AG09319 (cell line): ENCODE results near the gene STK39.

ENCODE experiments used
- DNase-seq: peaks from one replicate; pipeline ENCODE4 v3.0.0-alpha.2; 2010; ENCODE audit warnings: low read depth; ENCODE audit errors: extremely low read depth
- TF ChIP-seq, protein P1 (sequence below): IDR thresholded peaks from 2 replicates; pipeline ENCODE4 v1.5.1; 2011; ENCODE audit warnings: low read depth, mild to moderate bottlenecking, inconsistent platforms, low read length, moderate library complexity

STK39 gene

GRCh38 chr2:167945660-167946368, 301.6 kb downstream of the STK39 start:
- TF ChIP-seq, protein P1, sequence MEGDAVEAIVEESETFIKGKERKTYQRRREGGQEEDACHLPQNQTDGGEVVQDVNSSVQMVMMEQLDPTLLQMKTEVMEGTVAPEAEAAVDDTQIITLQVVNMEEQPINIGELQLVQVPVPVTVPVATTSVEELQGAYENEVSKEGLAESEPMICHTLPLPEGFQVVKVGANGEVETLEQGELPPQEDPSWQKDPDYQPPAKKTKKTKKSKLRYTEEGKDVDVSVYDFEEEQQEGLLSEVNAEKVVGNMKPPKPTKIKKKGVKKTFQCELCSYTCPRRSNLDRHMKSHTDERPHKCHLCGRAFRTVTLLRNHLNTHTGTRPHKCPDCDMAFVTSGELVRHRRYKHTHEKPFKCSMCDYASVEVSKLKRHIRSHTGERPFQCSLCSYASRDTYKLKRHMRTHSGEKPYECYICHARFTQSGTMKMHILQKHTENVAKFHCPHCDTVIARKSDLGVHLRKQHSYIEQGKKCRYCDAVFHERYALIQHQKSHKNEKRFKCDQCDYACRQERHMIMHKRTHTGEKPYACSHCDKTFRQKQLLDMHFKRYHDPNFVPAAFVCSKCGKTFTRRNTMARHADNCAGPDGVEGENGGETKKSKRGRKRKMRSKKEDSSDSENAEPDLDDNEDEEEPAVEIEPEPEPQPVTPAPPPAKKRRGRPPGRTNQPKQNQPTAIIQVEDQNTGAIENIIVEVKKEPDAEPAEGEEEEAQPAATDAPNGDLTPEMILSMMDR, result no peak
- no peak for DNase-seq

DNA sequence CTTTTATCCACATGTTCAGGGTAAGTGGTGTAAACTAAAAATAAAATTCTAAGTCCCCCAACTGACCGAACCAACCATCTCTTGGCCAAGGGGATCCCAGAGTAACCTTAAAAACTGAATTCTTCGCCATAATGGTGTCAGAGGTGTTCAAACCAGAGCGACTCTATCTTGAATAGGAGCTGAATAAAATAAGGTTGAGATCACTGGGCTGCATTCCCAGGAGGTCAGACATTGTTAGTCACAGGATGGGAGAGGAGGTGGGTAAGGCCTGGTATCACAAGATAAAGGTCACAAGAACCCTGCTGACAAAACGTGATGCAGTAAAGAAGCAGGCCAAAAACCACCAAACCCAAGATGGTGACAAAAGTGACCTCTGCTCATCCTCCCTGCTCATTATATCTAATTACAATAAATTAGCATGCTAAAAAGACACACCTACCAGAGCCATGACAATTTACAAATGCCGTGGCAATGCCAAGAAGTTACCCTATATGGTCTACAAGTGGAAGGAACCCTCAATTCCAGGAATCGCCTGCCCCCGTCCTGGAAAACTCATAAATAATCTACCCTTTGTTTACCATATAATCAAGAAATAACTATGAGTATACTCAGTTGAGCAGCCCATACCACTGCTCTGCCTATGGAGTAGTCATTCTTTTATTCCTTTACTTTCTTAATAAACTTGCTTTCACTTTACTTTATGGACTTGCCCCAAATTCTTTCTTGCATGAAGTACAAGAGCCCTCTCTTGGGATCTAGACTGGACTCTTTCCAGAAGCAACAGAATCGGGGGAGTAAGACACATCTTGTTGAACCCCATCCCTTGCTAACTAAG, 302.4 kb downstream of the STK39 start:
- DNase-seq, result no peak

GRCh38 chr2:167943897-167944296, 303.5 kb downstream of the STK39 start:
- TF ChIP-seq, protein P1, result no peak
- DNase-seq, result no peak

More for the DNA sequence above, 302.4 kb downstream of the STK39 start:
- TF ChIP-seq, protein P1, result no peak

DNA sequence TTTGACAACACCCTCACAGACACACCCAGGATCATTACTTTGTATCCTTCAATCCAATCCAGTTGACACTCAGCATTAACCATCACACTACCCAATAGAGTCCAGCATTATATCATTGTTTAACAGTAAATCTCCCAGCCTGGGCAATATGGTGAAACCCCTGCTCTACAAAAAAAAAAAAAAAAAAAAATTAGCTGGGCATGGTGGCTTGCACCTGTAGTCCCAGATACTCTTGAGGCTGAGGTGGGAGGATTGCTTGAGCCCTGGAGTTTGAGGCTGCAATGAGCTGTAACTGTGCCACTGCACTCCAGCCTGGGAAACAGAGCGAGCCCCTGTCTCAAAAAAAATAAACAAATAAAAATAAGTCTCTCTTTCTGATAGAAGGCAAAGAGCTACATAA, 304.0 kb downstream of the STK39 start:
- TF ChIP-seq, protein P1, result no peak
- no peak for DNase-seq

DNA sequence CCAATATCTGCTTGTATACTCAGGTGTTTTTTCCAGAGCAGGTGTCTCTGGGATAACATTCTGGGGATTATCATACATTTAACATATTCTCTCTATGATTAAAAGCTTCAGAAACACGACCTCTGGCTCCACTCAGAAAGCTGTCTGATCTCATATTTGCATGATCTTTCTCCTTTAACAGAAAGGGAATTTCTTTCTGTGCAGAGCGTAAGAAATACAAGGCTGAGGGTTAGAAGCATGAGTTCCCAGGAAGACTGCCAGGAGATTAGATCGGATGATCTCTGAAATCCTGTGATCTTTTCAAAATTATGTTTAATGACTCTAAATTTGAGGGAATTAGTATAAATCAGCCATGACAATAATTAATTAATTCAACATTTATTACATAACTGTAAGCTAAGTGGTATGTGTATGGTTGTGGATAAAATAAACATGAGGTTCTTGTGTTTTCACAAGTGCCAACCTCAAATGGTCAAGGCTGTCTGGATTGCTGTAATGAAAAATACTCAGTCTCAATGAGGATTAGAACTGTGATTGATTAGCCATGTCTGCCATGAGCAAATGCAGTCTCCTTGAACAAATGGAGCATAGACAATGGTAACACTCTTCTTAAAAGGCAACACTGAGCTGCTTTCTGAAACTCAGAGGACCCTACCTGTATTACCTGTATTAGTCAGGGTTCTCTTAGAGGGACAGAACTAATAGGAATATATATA, 304.9 kb downstream of the STK39 start:
- no peak for DNase-seq
- TF ChIP-seq, protein P1, result no peak

DNA sequence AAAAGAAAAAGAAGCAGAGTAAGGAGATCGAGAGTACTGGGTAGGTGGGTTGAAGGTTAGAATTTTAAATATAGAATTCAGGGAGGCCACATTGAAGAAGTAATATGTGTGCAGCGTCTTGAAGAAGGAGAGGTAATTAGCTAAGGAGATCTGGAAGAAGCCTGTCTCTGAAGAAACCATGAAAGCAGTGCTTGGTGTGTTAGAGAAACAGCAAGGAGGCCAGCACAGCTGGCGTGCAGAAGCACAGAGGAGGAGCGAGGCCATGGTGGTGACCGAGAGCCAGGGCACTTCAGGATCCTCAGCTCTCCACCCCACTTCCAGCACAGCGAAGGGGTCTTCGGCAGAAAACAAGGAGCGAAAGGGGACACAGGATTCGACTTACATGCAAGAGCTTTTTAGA, 305.8 kb downstream of the STK39 start:
- TF ChIP-seq, protein P1, result no peak

More for the DNA sequence above, 305.8 kb downstream of the STK39 start:
- no peak for DNase-seq
